GM19328 (cell line): ENCODE data around the gene IDI1.
A peak's percentile ranks its signal among the peaks of the same experiment; 100 is the strongest.
"Not testable (repeated sequence)": the region's sequence is repeated elsewhere in the genome, so short reads cannot be mapped to it uniquely, and the experiment has no call there.

ENCODE experiments used
- ATAC-seq: cut with Tn5 transposase; IDR thresholded peaks from one replicate; pipeline ENCODE4 v1.9.1; 2021; ENCODE audit warnings: mild to moderate bottlenecking, moderate library complexity; ENCODE audit not compliant: unreplicated experiment

The IDI1 gene

GRCh38 chr10:1064964-1065247, 16.0 kb upstream of the IDI1 start:
- no peak for ATAC-seq

- ATAC-seq = no peak
These were observed 14.4 kb upstream of the IDI1 start for GRCh38 chr10:1063232-1063865.

GRCh38 chr10:1061930-1062774, 13.2 kb upstream of the IDI1 start:
- ATAC-seq = no peak

DNA sequence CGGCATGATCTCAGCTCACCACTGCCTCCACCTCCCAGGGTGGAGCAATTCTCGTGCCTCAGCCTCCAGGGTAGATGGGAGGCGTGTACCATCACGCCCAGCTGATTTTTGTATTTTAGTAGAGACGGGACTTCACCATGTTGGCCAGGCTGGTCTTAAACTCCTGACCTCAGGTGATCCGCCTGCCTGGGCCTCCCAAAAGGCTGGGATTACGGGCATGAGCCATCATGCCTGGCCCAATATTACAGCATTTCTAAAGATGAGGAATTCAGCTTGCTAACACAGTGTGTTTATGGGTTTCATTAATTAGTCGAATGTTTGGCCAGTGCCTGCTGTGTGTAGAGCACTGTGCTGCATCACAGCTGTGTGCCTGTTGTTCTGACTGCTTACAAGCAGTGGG, 11.0 kb upstream of the IDI1 start:
- ATAC-seq = no peak

DNA sequence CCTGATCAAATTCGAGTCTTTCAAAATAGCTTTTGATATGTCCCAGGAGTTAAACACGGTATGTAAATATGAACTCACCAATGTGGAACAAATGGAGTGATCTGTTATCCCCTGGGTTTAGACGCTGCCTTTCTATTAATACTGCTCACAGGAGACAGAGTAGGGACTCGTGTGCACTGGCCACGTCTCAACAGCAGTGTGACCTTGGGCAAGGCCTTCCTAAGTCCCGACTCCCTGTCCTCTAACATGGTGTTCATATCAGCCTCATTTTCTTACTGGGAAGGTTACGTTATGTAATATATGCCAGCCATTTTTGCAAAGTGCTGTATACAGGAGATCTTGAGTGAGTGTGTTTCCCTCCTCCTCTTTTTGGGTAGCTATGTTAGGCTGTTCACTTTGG, 9.1 kb upstream of the IDI1 start:
- ATAC-seq = no peak

DNA sequence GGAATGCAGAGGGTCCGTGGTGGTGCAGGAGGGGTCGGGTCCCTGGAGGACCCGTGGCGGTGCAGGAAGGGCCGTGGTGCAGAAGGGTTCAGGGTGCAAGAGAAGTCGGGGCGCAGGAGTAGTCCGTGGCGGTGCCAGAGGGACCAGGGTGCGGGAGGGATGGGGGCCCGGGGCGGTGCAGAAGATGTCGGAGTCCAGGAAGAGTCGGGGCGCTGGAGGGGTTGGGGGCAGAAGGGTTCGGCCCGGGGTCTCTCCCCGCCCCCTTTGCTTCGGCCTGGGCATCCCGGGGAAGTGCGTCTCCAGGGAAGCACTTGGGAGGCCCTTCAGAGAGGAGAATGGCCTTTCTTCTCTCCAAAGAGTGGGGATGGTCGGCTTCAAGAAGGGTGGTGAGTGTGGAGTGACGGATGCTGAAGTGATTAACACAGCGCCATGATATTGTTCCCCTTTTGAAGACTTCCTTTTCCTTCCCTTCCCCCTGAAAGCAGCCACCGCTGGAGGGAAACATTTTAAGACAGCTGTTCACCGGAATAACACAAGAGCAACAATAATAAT, 8.3 kb upstream of the IDI1 start:
- peak; percentile 11 for ATAC-seq

GRCh38 chr10:1056326-1057105, 7.6 kb upstream of the IDI1 start, which contains the start of gene WDR37:
WDR37 (plus strand) TSS chr10:1056385; CDS start chr10:1072156, 15,771 bp downstream.
- peak; percentile 91 for ATAC-seq

DNA sequence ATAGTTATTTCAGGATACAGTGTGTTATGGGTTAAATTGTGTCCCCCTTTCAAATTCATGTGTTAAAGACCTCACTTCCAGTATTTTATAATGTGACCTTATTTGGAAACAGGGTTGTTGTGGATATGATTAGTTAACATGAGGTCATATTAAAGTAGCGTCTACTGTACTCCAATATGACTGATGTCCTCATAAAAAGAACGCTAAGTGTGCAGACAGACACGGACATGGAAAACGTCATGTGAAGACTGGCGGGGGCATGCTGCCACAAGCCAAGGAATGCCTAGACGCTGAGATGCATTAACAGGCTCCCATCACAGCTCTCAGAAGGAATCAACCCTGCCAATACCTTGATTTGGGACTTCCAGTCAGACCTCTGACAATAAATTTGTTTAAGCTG, 5.8 kb upstream of the IDI1 start:
- no peak for ATAC-seq

GRCh38 chr10:1050554-1050953, 1.6 kb upstream of the IDI1 start:
- no peak for ATAC-seq

DNA sequence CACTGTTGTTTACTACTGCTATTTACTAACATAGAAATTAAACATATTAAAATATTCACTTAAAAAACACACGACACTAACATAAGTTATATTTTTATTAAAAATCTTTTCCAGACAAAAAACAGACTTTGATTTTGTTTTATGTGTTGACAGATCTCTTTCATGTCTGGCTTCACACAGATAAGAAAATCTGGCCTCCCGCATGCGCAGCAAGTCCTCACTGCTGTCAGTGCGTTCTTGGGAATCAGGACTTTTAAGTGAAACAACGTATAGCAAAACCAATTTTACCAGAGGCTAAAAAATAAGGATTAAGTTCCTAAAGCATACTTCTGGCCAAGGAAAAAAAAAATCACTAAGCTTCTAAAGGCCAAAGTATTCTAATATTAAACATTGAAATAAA, 1.2 kb upstream of the IDI1 start:
- no peak for ATAC-seq

DNA sequence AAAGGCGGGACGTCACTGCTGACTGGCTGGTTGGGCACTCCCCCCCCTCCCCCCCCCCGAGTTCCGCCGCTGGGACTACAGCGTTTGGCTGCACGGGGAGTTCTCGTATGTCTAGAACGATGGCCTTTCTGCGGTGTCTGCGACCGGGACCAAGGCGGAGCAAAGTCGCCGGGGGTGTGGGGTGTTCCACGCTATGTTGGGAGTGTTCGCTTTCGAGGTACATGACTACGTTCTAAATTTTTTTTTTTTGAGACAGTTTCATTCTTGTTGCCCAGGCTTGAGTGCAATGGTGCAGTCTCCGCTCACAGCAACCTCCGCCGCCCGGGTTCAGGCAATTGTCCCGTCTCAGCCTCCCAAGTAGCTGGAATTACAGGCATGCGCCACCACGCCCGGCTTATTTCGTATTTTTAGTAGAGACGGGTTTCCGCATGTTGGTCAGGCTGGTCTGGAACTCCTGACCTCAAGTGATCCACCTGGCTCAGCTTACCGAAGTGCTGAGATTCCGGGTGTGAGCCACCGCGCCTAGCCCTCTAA, 573 bp upstream of the IDI1 start:
- ATAC-seq = peak; percentile 0

GRCh38 chr10:1048349-1048731, 579 bp downstream of the IDI1 start:
- ATAC-seq = no peak

DNA sequence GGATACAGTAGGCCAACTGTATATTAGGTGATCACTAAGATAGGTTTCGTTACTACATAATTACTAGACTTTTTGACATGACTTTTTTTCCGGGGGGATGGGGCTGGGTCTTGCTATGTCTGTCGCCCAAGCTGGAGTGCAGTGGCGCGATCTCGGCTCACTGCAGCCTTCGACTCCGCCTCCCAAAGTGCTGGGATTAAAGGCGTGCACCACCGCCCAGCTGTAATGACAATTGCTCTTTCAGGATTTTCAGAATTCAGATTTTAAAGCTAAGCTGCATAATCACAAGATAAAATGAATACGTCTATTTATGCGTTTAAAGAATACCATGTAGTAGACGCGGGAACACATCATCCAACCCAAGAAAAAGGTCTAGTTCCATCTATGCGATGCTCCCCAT, 982 bp downstream of the IDI1 start:
- ATAC-seq = no peak

- no peak for ATAC-seq
These were observed 3.5 kb downstream of the IDI1 start for GRCh38 chr10:1045415-1045814.

DNA sequence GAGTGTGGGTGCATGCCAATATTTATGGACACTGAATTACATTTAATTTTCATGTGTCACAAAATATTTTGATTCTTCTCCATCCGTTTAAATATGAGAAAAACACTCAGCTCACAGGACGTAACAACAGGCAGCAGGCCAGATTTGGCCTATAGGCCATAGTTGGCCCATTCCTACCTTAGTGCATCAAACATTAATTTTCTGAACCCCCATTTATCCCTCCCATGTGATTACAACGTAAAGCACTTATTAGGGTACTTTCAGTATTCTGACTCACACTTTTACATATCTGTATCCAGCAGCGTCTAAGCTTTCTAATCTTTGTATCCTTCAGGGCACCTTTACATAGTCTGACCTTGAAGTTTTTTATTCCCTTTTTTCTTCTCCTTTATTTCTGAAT, 4.0 kb downstream of the IDI1 start:
- ATAC-seq = no peak

- no peak for ATAC-seq
These were observed 4.8 kb downstream of the IDI1 start for GRCh38 chr10:1044146-1044545.

GRCh38 chr10:1043532-1043995, 5.4 kb downstream of the IDI1 start:
- ATAC-seq = peak; percentile 55

DNA sequence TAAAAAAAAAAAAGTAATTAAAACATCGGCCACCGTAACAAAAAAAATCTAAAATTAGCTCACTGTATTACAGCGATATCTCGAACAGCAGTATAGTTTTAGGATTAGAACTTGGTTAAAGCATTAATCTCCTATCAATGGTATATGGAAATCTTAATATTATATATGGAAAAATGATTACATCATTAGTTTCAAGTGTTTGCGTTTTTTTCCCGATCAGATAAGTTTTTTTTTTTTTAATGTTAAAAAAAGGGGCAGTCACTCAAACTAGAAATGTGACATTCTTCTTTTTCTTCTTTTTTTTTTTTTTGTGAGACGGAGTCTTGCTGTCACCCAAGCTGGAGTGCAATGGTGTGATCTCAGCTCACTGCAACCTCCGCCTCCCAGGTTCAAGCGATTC, 7.4 kb downstream of the IDI1 start:
- no peak for ATAC-seq

DNA sequence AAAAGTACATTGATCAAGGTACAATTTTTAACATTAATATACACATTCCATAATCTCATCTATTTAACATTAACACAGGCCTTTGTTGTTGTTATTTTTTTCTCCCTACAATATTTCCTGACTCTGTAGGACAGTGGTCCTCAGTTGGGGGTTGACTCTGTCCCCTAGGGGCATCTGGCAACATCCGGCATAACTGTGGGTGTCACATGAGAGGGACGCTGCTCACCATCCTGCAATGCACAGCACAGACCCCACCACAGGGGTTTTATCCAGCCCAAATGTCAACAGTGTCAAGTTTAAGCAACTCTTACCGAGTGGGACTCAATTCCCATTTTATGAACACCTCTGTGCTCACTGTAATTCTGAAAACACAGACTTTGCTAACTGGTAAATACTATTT, 8.8 kb downstream of the IDI1 start:
- no peak for ATAC-seq

DNA sequence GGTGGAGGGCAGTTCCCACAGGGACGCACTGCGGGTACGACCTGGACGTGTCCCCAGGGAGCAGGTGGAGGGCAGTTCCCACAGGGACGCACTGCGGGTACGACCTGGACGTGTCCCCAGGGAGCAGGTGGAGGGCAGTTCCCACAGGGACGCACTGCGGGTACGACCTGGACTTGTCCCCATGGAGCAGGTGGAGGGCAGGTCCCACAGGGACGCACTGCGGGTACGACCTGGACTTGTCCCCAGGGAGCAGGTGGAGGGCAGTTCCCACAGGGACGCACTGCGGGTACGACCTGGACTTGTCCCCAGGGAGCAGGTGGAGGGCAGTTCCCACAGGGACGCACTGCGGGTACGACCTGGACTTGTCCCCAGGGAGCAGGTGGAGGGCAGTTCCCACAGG, 10.2 kb downstream of the IDI1 start:
- not testable (repeated sequence) for ATAC-seq

GRCh38 chr10:1037098-1037497, 11.8 kb downstream of the IDI1 start:
- no peak for ATAC-seq
